H9 (cell line): ENCODE measurements around the gene CPNE2. TPM values are rescaled to one million over a fixed set of nuclear protein-coding genes. Genes with fewer than 3 reads are reported as not detected.

Experiments
- DNase-seq: peaks from one replicate; pipeline ENCODE4 v3.0.0-alpha.2; 2017
- H2AFZ ChIP-seq: one replicate; pipeline ENCODE4 v1.6.1; 2013; ENCODE audit warnings: mild to moderate bottlenecking, low read length, control low read depth, moderate library complexity
- H2AK5ac ChIP-seq: 2 replicates; pipeline ENCODE4 v1.6.1; 2013; ENCODE audit warnings: low read length, control low read depth, mixed read lengths; ENCODE audit not compliant: insufficient read length
- H2BK120ac ChIP-seq: one replicate; pipeline ENCODE4 v1.6.1; 2013; ENCODE audit warnings: low read depth, mild to moderate bottlenecking, low read length, control low read depth, inconsistent platforms; ENCODE audit not compliant: poor library complexity, severe bottlenecking
- H2BK12ac ChIP-seq: 2 replicates; pipeline ENCODE4 v1.6.1; 2013; ENCODE audit warnings: low read length, control low read depth, mixed read lengths, low read depth; ENCODE audit not compliant: insufficient read length
- H2BK15ac ChIP-seq: 2 replicates; pipeline ENCODE4 v1.6.1; 2013; ENCODE audit warnings: low read depth, low read length, control low read depth
- H2BK20ac ChIP-seq: one replicate; pipeline ENCODE4 v1.6.1; 2013; ENCODE audit warnings: low read depth, mild to moderate bottlenecking, low read length, control low read depth, inconsistent platforms; ENCODE audit not compliant: poor library complexity, severe bottlenecking
- H2BK5ac ChIP-seq: 2 replicates; pipeline ENCODE4 v1.6.1; 2013; ENCODE audit warnings: low read length, control low read depth, mixed read lengths; ENCODE audit not compliant: insufficient read length
- H3K14ac ChIP-seq: 2 replicates; pipeline ENCODE4 v1.6.1; 2013; ENCODE audit warnings: low read length, control low read depth; ENCODE audit not compliant: insufficient read depth
- H3K18ac ChIP-seq: 2 replicates; pipeline ENCODE4 v1.6.1; 2013; ENCODE audit warnings: low read depth, mild to moderate bottlenecking, mixed read lengths, low read length, control low read depth; ENCODE audit not compliant: insufficient read length
- H3K23ac ChIP-seq: 2 replicates; pipeline ENCODE4 v1.6.1; 2013; ENCODE audit warnings: low read length, control low read depth, mixed read lengths, low read depth; ENCODE audit not compliant: insufficient read length
- H3K23me2 ChIP-seq: 2 replicates; pipeline ENCODE4 v1.6.1; 2013; ENCODE audit warnings: low read depth, mild to moderate bottlenecking, mixed read lengths, low read length, control low read depth; ENCODE audit not compliant: insufficient read length, poor library complexity, severe bottlenecking
- H3K27ac ChIP-seq: 2 replicates; pipeline ENCODE4 v1.5.1; 2013; ENCODE audit warnings: low read length, control low read depth, mixed read lengths, low read depth; ENCODE audit not compliant: insufficient read length
- H3K27me3 ChIP-seq: 2 replicates; pipeline ENCODE4 v1.6.1; 2013; ENCODE audit warnings: low read length, control low read depth, inconsistent platforms; ENCODE audit not compliant: insufficient read depth
- H3K4ac ChIP-seq: 2 replicates; pipeline ENCODE4 v1.6.1; 2013; ENCODE audit warnings: low read depth, mild to moderate bottlenecking, control low read depth, inconsistent platforms, low read length, moderate library complexity
- H3K4me1 ChIP-seq: 2 replicates; pipeline ENCODE4 v1.6.1; 2013; ENCODE audit warnings: low read length, control low read depth, inconsistent platforms; ENCODE audit not compliant: insufficient read depth
- H3K4me2 ChIP-seq: 2 replicates; pipeline ENCODE4 v1.6.1; 2013; ENCODE audit warnings: low read length, control low read depth, mixed read lengths; ENCODE audit not compliant: insufficient read length, insufficient read depth
- H3K56ac ChIP-seq: 2 replicates; pipeline ENCODE4 v1.6.1; 2013; ENCODE audit warnings: low read depth, mild to moderate bottlenecking, mixed read lengths, low read length, control low read depth; ENCODE audit not compliant: insufficient read length
- H3K79me1 ChIP-seq: 2 replicates; pipeline ENCODE4 v1.6.1; 2013; ENCODE audit warnings: low read depth, mild to moderate bottlenecking, moderate library complexity, low read length, control low read depth, inconsistent platforms; ENCODE audit not compliant: insufficient read depth, poor library complexity, severe bottlenecking
- H3K79me2 ChIP-seq: 2 replicates; pipeline ENCODE4 v1.6.1; 2013; ENCODE audit warnings: low read length, control low read depth, inconsistent platforms; ENCODE audit not compliant: insufficient read depth
- H3K9ac ChIP-seq: 2 replicates; pipeline ENCODE4 v1.6.1; 2013; ENCODE audit warnings: low read length, control low read depth, mixed read lengths; ENCODE audit not compliant: insufficient read length; ENCODE audit errors: extremely low read depth
- H3K9me3 ChIP-seq: one replicate; pipeline ENCODE4 v1.6.1; 2013; ENCODE audit warnings: low read depth, low read length, inconsistent platforms; ENCODE audit not compliant: control insufficient read depth
- H3T11ph ChIP-seq: one replicate; pipeline ENCODE4 v1.6.1; 2013; ENCODE audit warnings: mild to moderate bottlenecking, low read length, control low read depth, inconsistent platforms
- H4K20me1 ChIP-seq: one replicate; pipeline ENCODE4 v1.6.1; 2013; ENCODE audit not compliant: control insufficient read depth, insufficient read length, insufficient read depth
- H4K5ac ChIP-seq: 2 replicates; pipeline ENCODE4 v1.6.1; 2013; ENCODE audit warnings: low read depth, mild to moderate bottlenecking, mixed read lengths, low read length, control low read depth; ENCODE audit not compliant: insufficient read length
- H4K8ac ChIP-seq: replicated peaks from 2 replicates; pipeline ENCODE4 v1.6.1; 2013; ENCODE audit warnings: low read length, control low read depth, mixed read lengths, low read depth; ENCODE audit not compliant: insufficient read length
- H4K91ac ChIP-seq: 2 replicates; pipeline ENCODE4 v1.6.1; 2013; ENCODE audit warnings: low read depth, mild to moderate bottlenecking, moderate library complexity, mixed read lengths, low read length, control low read depth; ENCODE audit not compliant: insufficient read length
- H3K27ac Mint-ChIP-seq, 3 experiments: 2 replicates in 2 of 3; 3 replicates in 1 of 3; pipeline ENCODE4 v1.8.0; 2020 to 2021; ENCODE audit warnings: mixed read lengths in 3 of 3, mild to moderate bottlenecking in 1 of 3, moderate library complexity in 1 of 3
- H3K27me3 Mint-ChIP-seq: 2 replicates; pipeline ENCODE4 v1.8.0; 2021; ENCODE audit warnings: low read depth, mild to moderate bottlenecking, moderate library complexity, mixed read lengths
- H3K36me3 Mint-ChIP-seq, 3 experiments: 2 replicates in 2 of 3; 3 replicates in 1 of 3; pipeline ENCODE4 v1.8.0; 2020 to 2021; ENCODE audit warnings: low read depth in 3 of 3, mixed read lengths in 3 of 3; ENCODE audit not compliant: insufficient read depth in 1 of 3
- H3K4me1 Mint-ChIP-seq, 2 experiments: 2 replicates each; pipeline ENCODE4 v1.8.0; 2020; ENCODE audit warnings: mixed read lengths in 2 of 2
- H3K4me3 Mint-ChIP-seq, 2 experiments: 2 replicates in 1 of 2; 3 replicates in 1 of 2; pipeline ENCODE4 v1.8.0; 2020 to 2021; ENCODE audit warnings: mild to moderate bottlenecking in 2 of 2, mixed read lengths in 2 of 2, moderate library complexity in 1 of 2
- H3K9me3 Mint-ChIP-seq, 2 experiments: 2 replicates in 1 of 2; 3 replicates in 1 of 2; pipeline ENCODE4 v1.8.0; 2020; ENCODE audit warnings: mild to moderate bottlenecking in 2 of 2, mixed read lengths in 2 of 2, moderate library complexity in 1 of 2
- CTCF ChIP-seq: fragments of 200-600 bp; sonication (generic); conservative IDR thresholded peaks from 3 replicates; pipeline ENCODE4 v1.8.0; 2021; ENCODE audit warnings: antibody characterized with exemption, mild to moderate bottlenecking
- WGBS: extraction: QIAGEN DNeasy Blood & Tissue Kit; methylation state at CpG from one replicate; pipeline ENCODE4 v1.1.7; 2013; ENCODE audit warnings: missing lambda C conversion rate, low lambda C conversion rate, mixed read lengths; ENCODE audit not compliant: insufficient read length; ENCODE audit errors: extremely low coverage; 5-methylcytosine and 5-hydroxymethylcytosine counted together
- total RNA-seq: library from RNA; stranded (reverse); gene quantifications from 2 replicates; pipeline ENCODE4 v1.2.1, GENCODE V29; 2021

Gene CPNE2
- total RNA-seq, 1 experiment from 2014 or later: 8.0 TPM

GRCh38 chr16:57131351-57131970 is 39.1 kb downstream of the CPNE2 start:
- H2BK20ac ChIP-seq: no peak overlapping the region
- H3K23me2 ChIP-seq: no peaks in the 10 kb centered on the region
- no peaks in the 10 kb centered on the region for H3K9me3 ChIP-seq
- TF ChIP-seq CTCF: no peak
- H3K9me3 Mint-ChIP-seq: no peaks in the 10 kb centered on the region
- H3K27ac Mint-ChIP-seq: no peak overlapping the region
- no CpG with 5 or more reads among the region's 17 CpGs for WGBS
- H3K9ac ChIP-seq: no peak overlapping the region
- peaks cover 7 to 23% of the 10 kb centered on the region in 2 experiments for H3K4me1 Mint-ChIP-seq
- H3K56ac ChIP-seq: no peak overlapping the region
- no peaks in the 10 kb centered on the region for H3K36me3 Mint-ChIP-seq
- H2AK5ac ChIP-seq: no peak overlapping the region
- H2BK120ac ChIP-seq: no peak overlapping the region
- H2BK15ac ChIP-seq: no peak overlapping the region
- H3K4ac ChIP-seq: no peak overlapping the region
- H2AFZ ChIP-seq: no peak overlapping the region
- no peak overlapping the region for H3K4me2 ChIP-seq
- H3K79me2 ChIP-seq: no peaks in the 10 kb centered on the region
- no peak for DNase-seq
- H3T11ph ChIP-seq: no peak overlapping the region
- H3K79me1 ChIP-seq: no peaks in the 10 kb centered on the region
- no peaks in the 10 kb centered on the region for H3K4me1 ChIP-seq
- no peak overlapping the region for H3K27ac ChIP-seq
- H3K27me3 ChIP-seq: no peaks in the 10 kb centered on the region
- no peak overlapping the region for H4K5ac ChIP-seq
- no peak overlapping the region for H3K23ac ChIP-seq
- H2BK5ac ChIP-seq: no peak overlapping the region
- H4K91ac ChIP-seq: no peak overlapping the region
- no peak overlapping the region for H3K18ac ChIP-seq
- H3K27me3 Mint-ChIP-seq: no peaks in the 10 kb centered on the region
- no peak overlapping the region for H3K14ac ChIP-seq
- H3K4me3 Mint-ChIP-seq: no peak overlapping the region
- no peak overlapping the region for H2BK12ac ChIP-seq
- no peaks in the 10 kb centered on the region for H4K20me1 ChIP-seq
- H4K8ac ChIP-seq: no peak overlapping the region
